ENCODE data around the gene SLC38A7. TPM values are rescaled to one million over a fixed set of nuclear protein-coding genes. Genes with fewer than 3 reads are reported as not detected.

Gene SLC38A7
- total and polyA plus RNA-seq, 12 donors, result 13.9 to 56.4 (median 23.3) TPM

DNA sequence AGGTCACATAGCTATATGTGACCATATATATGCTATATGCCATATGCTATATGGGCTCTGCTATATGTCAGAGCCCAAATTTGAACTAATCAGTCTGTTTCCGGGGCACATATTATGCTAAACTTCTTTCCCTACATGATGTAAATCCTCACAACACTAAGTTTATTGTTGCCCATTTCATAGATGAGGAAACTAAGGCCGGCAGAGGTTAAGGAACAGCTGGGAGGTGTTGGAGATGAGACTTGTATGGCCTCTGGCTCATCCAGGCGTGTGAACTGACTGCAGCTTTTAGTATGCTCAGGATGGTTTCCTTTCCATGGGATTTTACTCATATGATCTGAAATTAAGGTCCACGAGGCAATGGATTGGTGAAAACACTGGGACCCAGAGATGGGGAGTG lies 37.5 kb downstream of the SLC38A7 start:
- intact Hi-C loops (cut with DNase I), result no loop called here
- no peaks in the 10 kb centered on the region for H3K27me3 ChIP-seq
- 80 to 94% (median 84%) methylated on average over 4 of the region's 4 CpGs for WGBS, 4 donors

DNA sequence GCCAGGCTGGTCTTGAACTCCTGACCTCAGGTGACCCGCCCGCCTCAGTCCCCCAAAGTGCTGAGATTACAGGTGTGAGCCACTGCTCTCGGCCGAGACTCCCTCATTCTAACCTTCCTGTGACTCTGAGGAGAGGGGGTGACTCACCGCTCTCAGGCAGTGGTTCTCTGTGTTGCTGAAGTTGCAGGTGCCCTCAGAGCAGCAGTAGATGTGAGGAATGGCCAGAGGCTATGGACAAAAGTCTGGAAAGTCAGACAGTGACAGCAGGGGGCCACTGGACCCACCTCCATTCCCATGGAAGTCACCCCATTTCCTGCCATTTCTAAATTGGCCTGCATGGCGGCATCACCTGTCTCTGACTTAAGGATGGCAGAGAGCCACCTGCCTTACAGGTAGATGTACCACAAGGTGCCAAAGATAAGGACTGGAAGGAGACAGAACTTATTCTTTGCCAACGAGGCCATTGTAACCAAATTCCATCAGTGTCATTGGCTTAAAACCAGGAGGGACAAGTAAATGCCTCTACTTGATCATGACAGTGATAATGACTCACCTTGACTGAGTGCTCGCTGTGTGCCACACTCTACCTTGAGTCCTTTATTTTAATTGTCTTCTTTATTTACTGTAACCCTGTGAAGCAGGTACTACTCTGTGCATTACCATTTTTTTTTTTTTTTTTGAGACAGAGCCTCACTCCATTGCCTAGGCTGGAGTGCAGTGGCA lies 39.6 kb downstream of the SLC38A7 start:
- intact Hi-C loops (cut with DNase I), result no loop called here
- Histone ChIP-seq H3K4me3 (no peak overlapping the region), H3K4me1 (replicated peaks in 1 of 2) (no peaks in the 10 kb centered on the region), H3K27ac (no peak overlapping the region), H3K9me3 (replicated peaks in 1 of 3) (no peaks in the 10 kb centered on the region), H3K27me3 (no peaks in the 10 kb centered on the region), H3K36me3 (replicated peaks in 1 of 2) (no peaks in the 10 kb centered on the region)
- DNase-seq, result no peak
- no peak for TF ChIP-seq POLR2A (IDR thresholded peaks at IDR 0.05)
- TF ChIP-seq, protein P1, sequence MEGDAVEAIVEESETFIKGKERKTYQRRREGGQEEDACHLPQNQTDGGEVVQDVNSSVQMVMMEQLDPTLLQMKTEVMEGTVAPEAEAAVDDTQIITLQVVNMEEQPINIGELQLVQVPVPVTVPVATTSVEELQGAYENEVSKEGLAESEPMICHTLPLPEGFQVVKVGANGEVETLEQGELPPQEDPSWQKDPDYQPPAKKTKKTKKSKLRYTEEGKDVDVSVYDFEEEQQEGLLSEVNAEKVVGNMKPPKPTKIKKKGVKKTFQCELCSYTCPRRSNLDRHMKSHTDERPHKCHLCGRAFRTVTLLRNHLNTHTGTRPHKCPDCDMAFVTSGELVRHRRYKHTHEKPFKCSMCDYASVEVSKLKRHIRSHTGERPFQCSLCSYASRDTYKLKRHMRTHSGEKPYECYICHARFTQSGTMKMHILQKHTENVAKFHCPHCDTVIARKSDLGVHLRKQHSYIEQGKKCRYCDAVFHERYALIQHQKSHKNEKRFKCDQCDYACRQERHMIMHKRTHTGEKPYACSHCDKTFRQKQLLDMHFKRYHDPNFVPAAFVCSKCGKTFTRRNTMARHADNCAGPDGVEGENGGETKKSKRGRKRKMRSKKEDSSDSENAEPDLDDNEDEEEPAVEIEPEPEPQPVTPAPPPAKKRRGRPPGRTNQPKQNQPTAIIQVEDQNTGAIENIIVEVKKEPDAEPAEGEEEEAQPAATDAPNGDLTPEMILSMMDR (IDR thresholded peaks at IDR 0.05), result no peak
- 63 to 84% (median 78%) methylated on average over 7 to 8 of the region's 8 CpGs for WGBS, 4 donors

More for the DNA sequence above, 37.5 kb downstream of the SLC38A7 start:
- Histone ChIP-seq H3K9me3 (replicated peaks in 1 of 3) (no peaks in the 10 kb centered on the region), H3K27ac (no peak overlapping the region), H3K4me3 (no peak overlapping the region), H3K4me1 (replicated peaks in 1 of 2) (no peaks in the 10 kb centered on the region), H3K36me3 (replicated peaks in 1 of 2) (no peaks in the 10 kb centered on the region)
- TF ChIP-seq, protein P1 (IDR thresholded peaks at IDR 0.05), result no peak
- no peak for TF ChIP-seq POLR2A (IDR thresholded peaks at IDR 0.05)
- no peak for DNase-seq

- WGBS, 4 donors, result 69 to 86% (median 81%) methylated on average over 5 of the region's 5 CpGs
- intact Hi-C loops (cut with DNase I), result no loop called here
- TF ChIP-seq POLR2A (IDR thresholded peaks at IDR 0.05), result no peak
- TF ChIP-seq, protein P1 (IDR thresholded peaks at IDR 0.05), result no peak
- no peak for DNase-seq
- Histone ChIP-seq H3K27ac (no peak overlapping the region), H3K4me1 (replicated peaks in 1 of 2) (no peaks in the 10 kb centered on the region), H3K27me3 (no peaks in the 10 kb centered on the region), H3K4me3 (no peak overlapping the region), H3K36me3 (replicated peaks in 1 of 2) (no peaks in the 10 kb centered on the region), H3K9me3 (replicated peaks in 1 of 3) (no peaks in the 10 kb centered on the region)
These were observed 40.5 kb downstream of the SLC38A7 start for GRCh38 chr16:58644108-58644507.

- TF ChIP-seq POLR2A (IDR thresholded peaks at IDR 0.05), result no peak
- TF ChIP-seq, protein P1 (IDR thresholded peaks at IDR 0.05), result no peak
- DNase-seq, result no peak
- 83 to 90% (median 90%) methylated on average over 5 of the region's 5 CpGs; no CpG with 5 or more reads in 1 of the 4 donors for WGBS, 4 donors
- H3K9me3 ChIP-seq (replicated peaks in 1 of 3), result no peaks in the 10 kb centered on the region
- no peaks in the 10 kb centered on the region for H3K36me3 ChIP-seq (replicated peaks in 1 of 2)
- no peaks in the 10 kb centered on the region for H3K27me3 ChIP-seq
- no peak overlapping the region for H3K27ac ChIP-seq
- no peaks in the 10 kb centered on the region for H3K4me1 ChIP-seq (replicated peaks in 1 of 2)
- H3K4me3 ChIP-seq, result no peak overlapping the region
- intact Hi-C loops (cut with DNase I), result no loop called here
These were observed 43.6 kb downstream of the SLC38A7 start for GRCh38 chr16:58640949-58641348.
